ENCODE data around the gene GK2.

Gene GK2

GRCh38 chr4:79408063-79408462, at the start of gene GK2:
GK2 (minus strand) TSS chr4:79408228; CDS start chr4:79408200, 28 bp downstream.
- no peak within 1 kb of the TSS for H3K4me3 ChIP-seq (ENCODE audit: control insufficient read depth, low read depth, low read length)
- DNase-seq (ENCODE audit: low read depth): no peak
- no peak for TF ChIP-seq CTCF (IDR thresholded peaks at IDR 0.05; ENCODE audit: control insufficient read depth, insufficient read depth, low read depth, low read length, missing control alignments)

- no peak for DNase-seq (ENCODE audit: low read depth)
- H3K4me3 ChIP-seq (ENCODE audit: control insufficient read depth, low read depth, low read length): no peak overlapping the region
- TF ChIP-seq CTCF (IDR thresholded peaks at IDR 0.05; ENCODE audit: control insufficient read depth, insufficient read depth, low read depth, low read length, missing control alignments): no peak
These were observed 47.2 kb upstream of the GK2 start for GRCh38 chr4:79455216-79455615.

GRCh38 chr4:79454656-79455055, 46.6 kb upstream of the GK2 start:
- no peak for TF ChIP-seq CTCF (IDR thresholded peaks at IDR 0.05; ENCODE audit: control insufficient read depth, insufficient read depth, low read depth, low read length, missing control alignments)
- DNase-seq (ENCODE audit: low read depth): no peak
- no peak overlapping the region for H3K4me3 ChIP-seq (ENCODE audit: control insufficient read depth, low read depth, low read length)

- no peak for DNase-seq (ENCODE audit: low read depth)
- TF ChIP-seq CTCF (IDR thresholded peaks at IDR 0.05; ENCODE audit: control insufficient read depth, insufficient read depth, low read depth, low read length, missing control alignments): no peak
- H3K4me3 ChIP-seq (ENCODE audit: control insufficient read depth, low read depth, low read length): no peak overlapping the region
These were observed 42.0 kb upstream of the GK2 start for GRCh38 chr4:79450053-79450452.

- TF ChIP-seq CTCF (IDR thresholded peaks at IDR 0.05; ENCODE audit: control insufficient read depth, insufficient read depth, low read depth, low read length, missing control alignments): no peak
These were observed 38.1 kb upstream of the GK2 start for GRCh38 chr4:79446145-79446544.

GRCh38 chr4:79445371-79445781, 37.3 kb upstream of the GK2 start:
- no peak for TF ChIP-seq CTCF (IDR thresholded peaks at IDR 0.05; ENCODE audit: control insufficient read depth, insufficient read depth, low read depth, low read length, missing control alignments)
- no peak for DNase-seq (ENCODE audit: low read depth)
- H3K4me3 ChIP-seq (ENCODE audit: control insufficient read depth, low read depth, low read length): no peak overlapping the region

More at GRCh38 chr4:79446145-79446544, 38.1 kb upstream of the GK2 start:
- no peak overlapping the region for H3K4me3 ChIP-seq (ENCODE audit: control insufficient read depth, low read depth, low read length)
- DNase-seq (ENCODE audit: low read depth): no peak

- H3K4me3 ChIP-seq (ENCODE audit: control insufficient read depth, low read depth, low read length): no peak overlapping the region
- DNase-seq (ENCODE audit: low read depth): no peak
- no peak for TF ChIP-seq CTCF (IDR thresholded peaks at IDR 0.05; ENCODE audit: control insufficient read depth, insufficient read depth, low read depth, low read length, missing control alignments)
These were observed 34.4 kb upstream of the GK2 start for GRCh38 chr4:79442422-79442821.
